ENCODE measurements around the gene SPR.

- no peak for TF ChIP-seq CTCF (tag by site-specific recombination; IDR thresholded peaks at IDR 0.05)
- TF ChIP-seq ZNF121 (tag by site-specific recombination; IDR thresholded peaks at IDR 0.05): no peak
- no peak for TF ChIP-seq ZNF138 (tag by site-specific recombination; IDR thresholded peaks at IDR 0.05; ENCODE audit: borderline replicate concordance)
- TF ChIP-seq TCF7L2 (IDR thresholded peaks at IDR 0.05; ENCODE audit: borderline replicate concordance, low read depth, low read length): no peak
- no peak for TF ChIP-seq ZNF324 (tag by site-specific recombination; IDR thresholded peaks at IDR 0.05)
- no peak for TF ChIP-seq ZNF398 (tag by site-specific recombination; IDR thresholded peaks at IDR 0.05)
- TF ChIP-seq ZNF26 (tag by site-specific recombination; IDR thresholded peaks at IDR 0.05): no peak
- no peak for TF ChIP-seq ZFP69B (tag by site-specific recombination; IDR thresholded peaks at IDR 0.05)
- no peak for TF ChIP-seq ZNF544 (tag by site-specific recombination; IDR thresholded peaks at IDR 0.05)
- no peak for TF ChIP-seq ZNF274 (IDR thresholded peaks at IDR 0.05; ENCODE audit: low read length)
- TF ChIP-seq ZNF274 (tag by site-specific recombination; IDR thresholded peaks at IDR 0.05; ENCODE audit: borderline replicate concordance): no peak
- no peak for TF ChIP-seq ZNF639 (tag by site-specific recombination; IDR thresholded peaks at IDR 0.05)
- no peak for TF ChIP-seq RBAK (tag by site-specific recombination; IDR thresholded peaks at IDR 0.05)
Observed at GRCh38 chr2:72916743-72917137, 29.5 kb downstream of the SPR start.

All from HEK293 (cell line).